K562 (cell line): ENCODE results near the gene BMP2K. TPM values are rescaled to one million over a fixed set of nuclear protein-coding genes. Genes with fewer than 3 reads are reported as not detected.

Experiments used
- ATAC-seq: fragments of 200-7000 bp; cut with Tn5 transposase; 3 replicates; pipeline ENCODE4 v1.9.1; 2020; ENCODE audit warnings: moderate library complexity
- BruUV-seq: library from RNA; stranded (reverse); fragments of 400-500 nt; replicated peaks from 2 replicates; lab custom pipeline; 2021; lab: Mats Ljungman, UMichigan
- CTCF ChIA-PET: fragments of 300-600 bp; formaldehyde crosslinking; extraction: SDS; loops from one replicate; lab custom pipeline; 2021; ENCODE audit warnings: low intra/inter-chr PET ratio; lab: Yijun Ruan, JAX
- POLR2A ChIA-PET: fragments of 300-600, 350-650 bp; sonication (Branson Sonifier 250); formaldehyde crosslinking; extraction: SDS; loops from one replicate; lab custom pipeline; 2021; ENCODE audit warnings: antibody characterized with exemption, inconsistent platforms; lab: Yijun Ruan, JAX
- DNase-seq, 4 experiments: peaks; one replicate each; pipeline versions ENCODE4 v3.0.0 to v3.0.0-alpha.2; 2011 to 2018; ENCODE audit warnings: low spot score in 3 of 4, mixed read lengths in 3 of 4; ENCODE audit errors: extremely low read depth in 1 of 4
- FAIRE-seq: peaks from 2 replicates; lab custom pipeline; 2011; peaks lifted over from hg19 to GRCh38; lab: Jason Lieb, UNC
- H2AFZ ChIP-seq: 2 replicates; pipeline ENCODE4 v1.6.0; 2011; ENCODE audit warnings: low read depth, low read length, control low read depth, inconsistent platforms
- H3K27ac ChIP-seq: fragments of 200-600 bp; 3 replicates; pipeline ENCODE4 v1.8.0; 2011; ENCODE audit warnings: low read depth, mild to moderate bottlenecking, control low read depth, inconsistent platforms, low read length, moderate library complexity, mixed read lengths; ENCODE audit errors: extremely low read depth
- H3K27me3 ChIP-seq, 2 experiments: fragments of 300-600 bp in 1 of 2; 2 replicates in 1 of 2; 3 replicates in 1 of 2; pipeline versions ENCODE4 v1.6.0 to v1.8.0; 2011; ENCODE audit warnings: inconsistent platforms in 2 of 2, low read length in 2 of 2, mild to moderate bottlenecking in 1 of 2, mixed read lengths in 1 of 2, moderate library complexity in 1 of 2; ENCODE audit not compliant: control insufficient read depth in 2 of 2, insufficient read depth in 2 of 2
- H3K36me3 ChIP-seq: fragments of 300-600 bp; 3 replicates; pipeline ENCODE4 v1.8.0; 2011; ENCODE audit warnings: mild to moderate bottlenecking, low read length, inconsistent platforms; ENCODE audit not compliant: control insufficient read depth, insufficient read depth
- H3K4me1 ChIP-seq, 2 experiments: fragments of 200-600 bp in 1 of 2; replicated peaks in 1 of 2; 2 replicates in 1 of 2; 3 replicates in 1 of 2; pipeline versions ENCODE4 v1.5.1 to v1.8.0; 2011; ENCODE audit warnings: inconsistent platforms in 2 of 2, low read length in 2 of 2, mild to moderate bottlenecking in 1 of 2, mixed read lengths in 1 of 2, moderate library complexity in 1 of 2; ENCODE audit not compliant: control insufficient read depth in 2 of 2, insufficient read depth in 2 of 2
- H3K4me2 ChIP-seq: 2 replicates; pipeline ENCODE4 v1.6.1; 2011; ENCODE audit warnings: low read length, control low read depth, inconsistent platforms, mixed read lengths; ENCODE audit not compliant: insufficient read depth
- H3K4me3 ChIP-seq: fragments of 200-600 bp; sonication (generic), shearing (Covaris generic); 2 replicates; pipeline ENCODE4 v1.5.1; 2016; ENCODE audit warnings: control low read depth, inconsistent platforms
- H3K79me2 ChIP-seq: fragments of 200-600 bp; 3 replicates; pipeline ENCODE4 v1.8.0; 2011; ENCODE audit warnings: low read length, inconsistent platforms; ENCODE audit not compliant: control insufficient read depth, insufficient read depth
- H3K9ac ChIP-seq, 2 experiments: 2 replicates each; pipeline versions ENCODE4 v1.6.0 to v1.6.1; 2011; ENCODE audit warnings: low read depth in 2 of 2, low read length in 2 of 2, control low read depth in 1 of 2, inconsistent platforms in 1 of 2, mild to moderate bottlenecking in 1 of 2, mixed read lengths in 1 of 2; ENCODE audit not compliant: insufficient read depth in 1 of 2
- H3K9me1 ChIP-seq: one replicate; pipeline ENCODE4 v1.6.0; 2011; ENCODE audit warnings: inconsistent platforms, mild to moderate bottlenecking, low read length, moderate library complexity; ENCODE audit not compliant: control insufficient read depth, insufficient read depth
- H3K9me3 ChIP-seq: replicated peaks from 2 replicates; pipeline ENCODE4 v1.5.1; 2011; ENCODE audit warnings: low read depth, low read length, inconsistent platforms; ENCODE audit not compliant: control insufficient read depth, insufficient read depth
- H4K20me1 ChIP-seq: replicated peaks from 2 replicates; pipeline ENCODE4 v1.6.1; 2011; ENCODE audit warnings: low read length, inconsistent platforms, mixed read lengths; ENCODE audit not compliant: control insufficient read depth, insufficient read depth
- POLR2H ChIP-seq: IDR thresholded peaks from 2 replicates; pipeline ENCODE4 v1.6.1; 2016; ENCODE audit warnings: missing genetic modification characterization, low read depth, mild to moderate bottlenecking, control low read depth, missing compliant biosample characterization, moderate library complexity
- ZNF232 ChIP-seq: sonication (generic); formaldehyde crosslinking; IDR thresholded peaks from 2 replicates; pipeline ENCODE4 v1.8.0; 2022; ENCODE audit warnings: mild to moderate bottlenecking, missing genetic modification reagents
- WGBS: fragments of 100-300 bp; shearing (Covaris generic); methylation state at CpG from one replicate; pipeline ENCODE4 v1.1.6; 2016; ENCODE audit warnings: low coverage, mixed read lengths; ENCODE audit not compliant: insufficient coverage; ENCODE audit errors: missing lambda C conversion rate; 5-methylcytosine and 5-hydroxymethylcytosine counted together
- in situ Hi-C: fragments of 300-500 bp; cut with MboI; formaldehyde crosslinking; loops from 4 replicates; pipeline ENCODE4 v1.15.0; 2018; ENCODE audit warnings: inconsistent platforms, mixed read lengths
- intact Hi-C: fragments of 100-400 bp; cut with micrococcal nuclease; formaldehyde crosslinking; loops from 2 replicates; pipeline ENCODE4 v1.14.2; 2022
- polyA plus RNA-seq, 8 experiments: library from polyadenylated mRNA; depleted of rRNA in 4 of 8; stranded (reverse) in 5 of 8; unstranded in 3 of 8; fragments of >200 nt; fragmentation: Nextera tagmentation in 2 of 8; fragmentation: Illumina TruSeq in 1 of 8; extraction: Ambion mirVana in 2 of 8; extraction: Trizol in 1 of 8; gene quantifications; 2 replicates each; pipeline versions ENCODE4 v1.2.1 to v1.2.3, GENCODE V29; 2011 to 2014; ENCODE audit warnings: inconsistent platforms in 1 of 8, missing spikeins in 1 of 8
- total RNA-seq, 7 experiments: library from RNA; depleted of rRNA in 6 of 7; stranded (reverse); fragments of >200 nt in 6 of 7; fragmentation: Illumina TruSeq in 2 of 7; extraction: Trizol in 2 of 7; gene quantifications; 2 replicates each; pipeline versions ENCODE4 v1.2.1 to v1.2.3, GENCODE V29; 2011 to 2021; ENCODE audit warnings: low replicate concordance in 1 of 7

Gene BMP2K
- total and polyA plus RNA-seq, 9 of the 15 experiments (the other 6 are each of a cell fraction or from before 2014, with no cell fraction given) = 17.0 to 217 (median 104) TPM

DNA sequence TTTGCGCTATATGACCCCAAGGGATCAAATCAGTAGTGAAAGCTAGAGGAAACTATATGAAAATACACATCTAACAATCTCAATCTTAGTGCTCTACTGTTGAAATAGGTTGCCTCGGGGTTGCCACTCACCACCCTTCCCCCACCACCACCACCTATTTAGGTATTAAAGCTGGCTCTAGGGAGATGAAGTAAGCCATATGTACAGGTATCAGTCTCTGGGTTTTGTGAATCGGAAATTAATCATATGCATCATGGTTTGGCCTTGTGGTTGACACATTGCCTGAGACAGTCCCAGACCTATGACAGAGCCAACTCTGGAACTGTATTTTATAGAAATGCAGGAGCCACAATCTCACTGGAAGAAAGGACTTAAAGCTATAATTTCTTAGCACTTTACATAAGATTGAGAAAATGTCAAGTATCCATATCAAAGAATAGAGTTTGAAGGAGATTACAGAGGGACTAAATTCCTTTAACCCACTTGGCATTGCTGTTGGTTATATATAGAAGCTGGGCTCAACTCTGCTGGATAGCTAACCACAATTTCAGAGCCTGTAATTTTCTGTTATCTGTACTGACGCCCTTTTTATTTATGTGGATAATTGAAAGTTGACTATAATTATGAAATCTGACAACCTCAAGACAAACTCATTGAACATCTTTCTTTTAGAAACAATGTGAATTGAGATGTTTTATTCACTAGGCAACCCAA is 26.7 kb upstream of the BMP2K start:
- Histone ChIP-seq H2AFZ (peak overlapping the region; percentile 69), H3K79me2 (no peaks in the 10 kb centered on the region), H3K36me3 (no peaks in the 10 kb centered on the region), H3K27ac (no peak overlapping the region), H3K4me2 (no peak overlapping the region), H3K4me1 (peaks cover 0 to 18% of the 10 kb centered on the region in 2 experiments; a peak in 3 of 5 replicates), H3K27me3 (no peaks in the 10 kb centered on the region), H4K20me1 (no peaks in the 10 kb centered on the region), H3K9me3 (no peaks in the 10 kb centered on the region), H3K9ac (no peak overlapping the region), H3K9me1 (no peaks in the 10 kb centered on the region), H3K4me3 (no peak overlapping the region)
- whole genome bisulfite sequencing = 50% methylated on average over 4 of the region's 4 CpGs
- DNase-seq = no peak
- peak; percentile 32; the same call in 2 of the 3 replicates for ATAC-seq
- no peak for TF ChIP-seq ZNF232 (CRISPR knock-in tag)
- 0 out of 2 replicates have a peak, but pooled peaks have one; percentile 36 for TF ChIP-seq POLR2H (tag)
- CTCF ChIA-PET = interaction anchor here (0.6 kb wide), 1 partner anchor 49 kb away, joined by 4 read pairs; no protein-coding TSS in a partner anchor
- BruUV-seq = no TSS peak
- no peak for FAIRE-seq
- POLR2A ChIA-PET = interaction anchor here (1.1 kb wide), 1 partner anchor 14 kb away, joined by 3 read pairs; no protein-coding TSS in a partner anchor
- intact Hi-C loops (no loop called here), in situ Hi-C loops (no loop called here)
